Hepatocyte (in vitro differentiated cells): Measurements from ENCODE around the gene LRMDA. TPM values are rescaled to one million over a fixed set of nuclear protein-coding genes. Genes with fewer than 3 reads are reported as not detected.

Experiments used
- DNase-seq: peaks from one replicate; pipeline ENCODE4 v3.0.0-alpha.2; 2016; ENCODE audit warnings: low spot score
- H2AFZ ChIP-seq: fragments of 200-600 bp; sonication (generic); 2 replicates; pipeline ENCODE4 v1.6.0; 2016; ENCODE audit warnings: antibody characterized with exemption, mild to moderate bottlenecking
- H3K27ac ChIP-seq: fragments of 200-600 bp; sonication (generic); 2 replicates; pipeline ENCODE4 v1.5.1; 2016; ENCODE audit warnings: mild to moderate bottlenecking
- H3K27me3 ChIP-seq: fragments of 200-600 bp; sonication (generic); 2 replicates; pipeline ENCODE4 v1.6.1; 2016
- H3K36me3 ChIP-seq: fragments of 200-600 bp; sonication (generic); replicated peaks from 2 replicates; pipeline ENCODE4 v1.5.1; 2016; ENCODE audit warnings: low read depth; ENCODE audit not compliant: insufficient read depth
- H3K4me1 ChIP-seq: fragments of 200-600 bp; sonication (generic); 2 replicates; pipeline ENCODE4 v1.5.1; 2016; ENCODE audit warnings: mild to moderate bottlenecking, moderate library complexity; ENCODE audit not compliant: insufficient read depth
- H3K4me2 ChIP-seq: fragments of 200-600 bp; sonication (generic); 2 replicates; pipeline ENCODE4 v1.6.0; 2016
- H3K4me3 ChIP-seq: fragments of 200-600 bp; sonication (generic); 2 replicates; pipeline ENCODE4 v1.5.1; 2016; ENCODE audit warnings: mild to moderate bottlenecking
- H3K79me2 ChIP-seq: fragments of 200-600 bp; sonication (generic); 2 replicates; pipeline ENCODE4 v1.6.0; 2017; ENCODE audit warnings: mild to moderate bottlenecking
- H3K9me2 ChIP-seq: fragments of 200-600 bp; sonication (generic); replicated peaks from 2 replicates; pipeline ENCODE4 v1.6.0; 2017; ENCODE audit warnings: mild to moderate bottlenecking; ENCODE audit not compliant: insufficient read depth
- H3K9me3 ChIP-seq: fragments of 200-600 bp; sonication (generic); 2 replicates; pipeline ENCODE4 v1.5.1; 2016; ENCODE audit warnings: low read depth, mild to moderate bottlenecking
- H4K20me1 ChIP-seq: fragments of 200-600 bp; sonication (generic); 2 replicates; pipeline ENCODE4 v1.6.0; 2016; ENCODE audit warnings: mild to moderate bottlenecking; ENCODE audit not compliant: insufficient read depth, poor library complexity, severe bottlenecking
- CTCF ChIP-seq: fragments of 200-600 bp; sonication (generic); IDR thresholded peaks from 2 replicates; pipeline ENCODE4 v1.5.1; 2016; ENCODE audit warnings: antibody characterized with exemption, mild to moderate bottlenecking; ENCODE audit not compliant: poor library complexity
- EZH2 ChIP-seq: fragments of 200-600 bp; sonication (generic); IDR thresholded peaks from 2 replicates; pipeline ENCODE4 v1.6.1; 2016; ENCODE audit warnings: antibody characterized with exemption, mild to moderate bottlenecking, borderline replicate concordance
- EZH2phosphoT487 ChIP-seq: fragments of 200-600 bp; sonication (generic); IDR thresholded peaks from one replicate; pipeline ENCODE4 v1.6.1; 2018; ENCODE audit warnings: antibody characterized with exemption, mild to moderate bottlenecking, low read depth, moderate library complexity; ENCODE audit not compliant: unreplicated experiment, severe bottlenecking
- WGBS: methylation state at CpG from one replicate; pipeline ENCODE4 v1.1.6; 2016; ENCODE audit warnings: low lambda C conversion rate; ENCODE audit errors: missing lambda C conversion rate; 5-methylcytosine and 5-hydroxymethylcytosine counted together
- polyA plus RNA-seq: library from polyadenylated mRNA; unstranded; fragments of >200 nt; fragmentation: Nextera tagmentation; extraction: Ambion mirVana; gene quantifications from 2 replicates; pipeline ENCODE4 v1.2.1, GENCODE V29; 2016
- total RNA-seq: library from RNA; depleted of rRNA; stranded (reverse); fragments of >200 nt; gene quantifications from 2 replicates; pipeline ENCODE4 v1.2.3, GENCODE V29; 2014

LRMDA gene
- total and polyA plus RNA-seq, 2 experiments from 2014 or later = 5.6 to 15.7 TPM

GRCh38 chr10:76020630-76021029 is 589.2 kb downstream of the LRMDA start:
- no peak overlapping the region for H3K4me2 ChIP-seq
- WGBS = 100% methylated on average over 2 of the region's 2 CpGs
- no peaks in the 10 kb centered on the region for H3K9me3 ChIP-seq
- DNase-seq = no peak
- no peaks in the 10 kb centered on the region for H3K9me2 ChIP-seq
- H3K36me3 ChIP-seq = no peaks in the 10 kb centered on the region
- no peaks in the 10 kb centered on the region for H4K20me1 ChIP-seq
- no peaks in the 10 kb centered on the region for H3K27me3 ChIP-seq
- H3K4me1 ChIP-seq = no peaks in the 10 kb centered on the region
- H2AFZ ChIP-seq = no peak overlapping the region
- no peaks in the 10 kb centered on the region for H3K79me2 ChIP-seq
- no peak for TF ChIP-seq EZH2
- TF ChIP-seq EZH2phosphoT487 = no peak
- TF ChIP-seq CTCF = no peak
- H3K4me3 ChIP-seq = no peak overlapping the region
- no peak overlapping the region for H3K27ac ChIP-seq

GRCh38 chr10:76021398-76021797 is 590.0 kb downstream of the LRMDA start:
- Histone ChIP-seq H3K4me2 (no peak overlapping the region), H2AFZ (no peak overlapping the region), H3K9me2 (no peaks in the 10 kb centered on the region), H3K36me3 (no peaks in the 10 kb centered on the region), H3K27me3 (no peaks in the 10 kb centered on the region), H3K4me1 (no peaks in the 10 kb centered on the region), H3K4me3 (no peak overlapping the region), H3K27ac (no peak overlapping the region), H3K9me3 (no peaks in the 10 kb centered on the region), H4K20me1 (no peaks in the 10 kb centered on the region), H3K79me2 (no peaks in the 10 kb centered on the region)
- no peak for TF ChIP-seq CTCF
- 73% methylated on average over 1 of the region's 1 CpG for WGBS
- DNase-seq = no peak

GRCh38 chr10:76022366-76022765 is 590.9 kb downstream of the LRMDA start:
- 73% methylated on average over 2 of the region's 2 CpGs for WGBS

More at GRCh38 chr10:76022366-76022765, 590.9 kb downstream of the LRMDA start:
- H3K4me2 ChIP-seq = no peak overlapping the region
- no peak overlapping the region for H3K4me3 ChIP-seq
- H4K20me1 ChIP-seq = no peaks in the 10 kb centered on the region
- H3K27ac ChIP-seq = no peak overlapping the region
- no peak for DNase-seq
- H2AFZ ChIP-seq = no peak overlapping the region
- no peak for TF ChIP-seq CTCF
- TF ChIP-seq EZH2 = no peak
- TF ChIP-seq EZH2phosphoT487 = no peak
- H3K4me1 ChIP-seq = no peaks in the 10 kb centered on the region
- H3K27me3 ChIP-seq = no peaks in the 10 kb centered on the region
- H3K36me3 ChIP-seq = no peaks in the 10 kb centered on the region
- no peaks in the 10 kb centered on the region for H3K9me3 ChIP-seq
- H3K9me2 ChIP-seq = no peaks in the 10 kb centered on the region
- H3K79me2 ChIP-seq = no peaks in the 10 kb centered on the region
